Measurements from ENCODE around the gene NLRC3.
"Not testable (repeated sequence)": the region's sequence is repeated elsewhere in the genome, so short reads cannot be mapped to it uniquely, and the experiment has no call there.

The NLRC3 gene

DNA sequence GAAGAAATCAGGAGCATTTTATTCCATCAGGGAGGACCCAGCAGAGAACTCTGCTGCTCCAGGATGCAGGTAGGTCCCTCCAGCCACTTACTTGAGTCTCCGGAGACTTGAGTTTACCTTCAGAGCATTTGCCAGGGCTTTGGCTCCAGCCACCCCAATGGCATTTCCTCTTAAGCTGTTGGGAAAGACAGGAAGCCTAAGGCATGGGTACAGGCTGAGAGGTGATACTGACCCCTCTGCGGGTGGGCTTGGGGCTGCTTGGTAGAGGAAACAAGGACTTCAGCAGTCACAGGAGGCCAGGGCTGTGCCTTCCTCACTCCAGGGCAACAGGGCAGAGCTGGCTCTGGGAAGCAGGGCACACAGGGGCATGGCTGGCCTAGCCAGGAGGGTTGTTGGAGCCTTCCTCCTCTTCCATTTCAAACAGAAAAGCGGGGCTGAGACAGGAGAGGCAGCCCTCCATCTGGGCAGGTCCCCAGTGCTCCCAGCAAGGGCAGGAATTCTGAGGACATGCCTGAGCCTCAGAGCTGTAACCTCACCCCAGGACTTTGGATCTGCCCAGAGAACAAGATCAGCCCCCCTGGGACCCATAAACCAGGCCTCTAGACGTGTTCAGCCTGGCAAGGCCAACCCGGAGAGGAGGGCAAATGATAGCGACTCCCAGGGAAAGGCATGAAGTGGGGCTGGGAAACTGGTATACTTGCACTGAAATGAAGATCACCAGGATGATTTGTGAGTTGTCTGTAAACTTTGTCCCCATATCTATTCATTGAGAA, 34.4 kb downstream of the NLRC3 start:
- DNase-seq = no peak

- DNase-seq = no peak
Measured at GRCh38 chr16:3541527-3542155, 35.6 kb downstream of the NLRC3 start.

GRCh38 chr16:3538222-3538621, 39.0 kb downstream of the NLRC3 start:
- DNase-seq = no peak

GRCh38 chr16:3536851-3537250, 40.4 kb downstream of the NLRC3 start:
- DNase-seq = no peak

GRCh38 chr16:3536271-3536731, 40.9 kb downstream of the NLRC3 start:
- DNase-seq = no peak

- DNase-seq = no peak
Measured at GRCh38 chr16:3534126-3534525, 43.1 kb downstream of the NLRC3 start.

GRCh38 chr16:3532741-3533140, 44.5 kb downstream of the NLRC3 start:
- no peak for DNase-seq

GRCh38 chr16:3530371-3530914, 46.8 kb downstream of the NLRC3 start:
- no peak for DNase-seq

DNA sequence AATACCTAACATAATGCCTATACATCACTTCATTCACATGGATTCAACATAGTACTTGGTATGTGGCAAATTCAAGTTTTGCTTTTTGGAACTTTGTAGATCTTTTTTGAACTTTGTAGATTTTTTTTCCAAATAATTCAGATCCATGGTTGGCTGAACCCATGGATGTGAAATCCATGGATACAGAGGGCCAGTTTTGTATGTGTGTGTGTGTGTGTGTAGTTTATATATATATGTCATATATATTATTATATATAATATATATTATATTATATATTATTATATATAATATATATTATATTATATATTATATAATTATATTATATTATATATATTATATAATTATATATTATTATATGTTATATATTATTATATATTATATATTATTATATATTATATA, 48.0 kb downstream of the NLRC3 start:
- DNase-seq = no peak

- DNase-seq = no peak
Measured at GRCh38 chr16:3528406-3528805, 48.8 kb downstream of the NLRC3 start.

DNA sequence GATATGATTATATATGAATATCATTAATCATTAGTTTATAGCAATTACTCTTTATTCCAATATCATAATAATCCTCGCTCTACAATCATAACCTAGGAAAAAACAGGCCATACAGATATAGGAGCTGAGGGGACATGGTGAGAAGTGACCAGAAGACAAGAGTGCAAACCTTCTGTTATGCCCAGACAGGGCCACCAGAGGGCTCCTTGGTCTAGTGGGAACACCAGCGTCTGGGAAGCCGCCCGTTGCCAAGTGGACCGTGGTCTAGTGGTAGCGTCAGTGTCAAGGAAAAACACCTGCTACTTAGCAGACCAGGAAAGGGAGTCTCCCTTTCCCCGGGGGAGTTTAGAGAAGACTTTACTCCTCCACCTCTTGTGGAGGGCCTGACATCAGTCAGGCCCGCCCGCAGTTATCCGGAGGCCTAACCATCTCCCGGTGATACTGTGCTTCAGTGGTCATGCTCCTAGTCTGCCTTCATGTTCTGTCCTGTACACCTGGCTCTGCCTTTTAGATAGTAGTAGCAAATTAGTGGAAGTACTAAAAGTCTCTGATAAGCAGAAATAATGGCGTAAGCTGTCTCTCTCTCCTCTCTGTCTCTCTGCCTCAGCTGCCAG, 49.9 kb downstream of the NLRC3 start:
- DNase-seq = not testable (repeated sequence)

GRCh38 chr16:3525951-3526350, 51.3 kb downstream of the NLRC3 start:
- no peak for DNase-seq

- DNase-seq = no peak
Measured at GRCh38 chr16:3523281-3523680, 53.9 kb downstream of the NLRC3 start.

DNA sequence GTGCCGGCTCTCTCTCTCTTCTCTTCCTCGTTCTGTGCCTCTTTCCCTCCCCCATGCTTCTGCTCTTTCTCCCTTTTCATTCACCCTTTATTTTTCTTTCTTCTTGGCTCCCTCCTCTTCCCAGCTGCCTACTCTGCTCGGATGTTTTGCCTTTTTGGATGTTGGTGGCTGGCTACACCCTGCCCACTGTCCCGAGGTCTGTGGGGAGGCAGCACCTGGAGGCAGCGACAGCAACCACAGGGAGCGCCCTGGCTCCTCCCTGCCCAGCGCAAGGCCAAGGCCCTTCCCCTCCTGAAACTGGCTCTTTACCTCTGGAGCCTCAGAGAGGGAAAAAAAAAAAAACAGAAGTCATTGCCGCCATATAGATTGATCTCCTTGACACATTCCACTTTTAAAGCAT, 56.4 kb downstream of the NLRC3 start:
- no peak for DNase-seq

- DNase-seq = no peak
Measured at GRCh38 chr16:3520413-3520812, 56.8 kb downstream of the NLRC3 start.

DNA sequence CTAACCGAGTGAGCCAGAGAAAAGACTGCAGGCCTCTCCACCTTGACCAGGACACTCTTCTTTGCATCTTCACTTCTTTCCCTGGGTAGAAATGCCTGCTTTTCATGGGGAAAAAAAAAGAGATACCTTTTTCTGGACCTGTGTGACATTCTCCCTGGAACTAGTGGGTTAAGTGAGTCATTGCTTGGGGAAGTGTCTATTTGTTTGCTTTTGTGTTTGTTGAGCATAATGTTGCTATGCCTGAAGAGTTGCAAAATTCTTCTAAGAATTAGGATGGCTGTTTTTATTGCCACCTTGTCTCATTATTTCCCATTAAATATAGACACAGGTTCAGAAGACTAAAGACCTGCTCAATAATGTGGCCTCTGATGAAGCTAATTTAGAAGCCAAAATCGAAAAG, 57.6 kb downstream of the NLRC3 start:
- no peak for DNase-seq

DNA sequence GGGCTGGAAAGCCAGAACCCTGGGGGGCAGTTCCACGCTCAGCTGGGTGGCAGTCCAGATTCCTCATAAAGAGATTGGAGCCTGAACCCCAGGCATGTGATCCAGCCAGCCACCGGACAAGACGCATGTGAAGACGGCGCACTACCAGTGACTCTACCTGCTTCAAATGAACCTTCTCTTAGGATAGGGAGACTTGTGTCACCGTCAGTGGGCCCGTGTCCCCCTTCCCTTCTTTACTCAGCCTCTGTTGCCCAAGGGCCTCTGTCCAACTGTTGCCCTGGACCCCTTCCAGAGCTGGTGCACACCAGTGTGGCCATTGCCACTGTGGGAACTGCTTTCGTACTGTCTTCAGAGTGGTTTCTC, 58.2 kb downstream of the NLRC3 start:
- DNase-seq = no peak

DNA sequence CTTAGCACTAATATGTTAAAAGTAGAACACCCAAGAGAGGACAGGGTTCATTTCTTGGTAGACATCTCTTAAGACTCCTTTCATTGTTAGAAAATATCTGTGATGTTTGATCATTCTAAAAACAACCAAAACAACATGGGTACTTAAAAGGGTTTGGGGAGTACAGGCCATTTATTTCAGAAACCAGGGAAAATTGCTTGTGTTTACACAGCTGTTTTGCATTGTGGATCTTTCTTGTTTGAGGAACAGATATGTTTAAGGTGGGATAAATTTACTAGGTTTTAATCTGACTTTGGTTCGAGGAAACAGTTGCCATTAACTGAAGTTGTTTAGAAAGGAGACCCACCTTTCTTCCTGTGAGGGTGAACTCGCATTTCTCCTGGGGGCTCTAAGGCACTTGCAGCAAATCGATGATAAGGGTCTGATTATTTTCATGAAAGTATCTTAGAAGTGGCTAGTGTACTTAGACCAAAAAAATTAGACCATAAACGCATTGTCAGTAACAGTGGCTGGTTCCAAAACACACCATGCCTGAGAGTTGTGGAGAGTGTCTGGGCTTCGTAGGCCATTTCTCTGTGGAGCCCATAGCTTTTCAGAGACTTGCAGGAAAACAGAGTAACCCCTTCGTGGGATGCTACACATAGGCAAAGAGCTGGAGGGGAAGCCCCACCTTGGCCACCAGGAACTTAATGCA, 58.8 kb downstream of the NLRC3 start:
- no peak for DNase-seq

- no peak for DNase-seq
Measured at GRCh38 chr16:3515897-3516296, 61.3 kb downstream of the NLRC3 start.

GRCh38 chr16:3514621-3515020, 62.6 kb downstream of the NLRC3 start:
- no peak for DNase-seq

DNA sequence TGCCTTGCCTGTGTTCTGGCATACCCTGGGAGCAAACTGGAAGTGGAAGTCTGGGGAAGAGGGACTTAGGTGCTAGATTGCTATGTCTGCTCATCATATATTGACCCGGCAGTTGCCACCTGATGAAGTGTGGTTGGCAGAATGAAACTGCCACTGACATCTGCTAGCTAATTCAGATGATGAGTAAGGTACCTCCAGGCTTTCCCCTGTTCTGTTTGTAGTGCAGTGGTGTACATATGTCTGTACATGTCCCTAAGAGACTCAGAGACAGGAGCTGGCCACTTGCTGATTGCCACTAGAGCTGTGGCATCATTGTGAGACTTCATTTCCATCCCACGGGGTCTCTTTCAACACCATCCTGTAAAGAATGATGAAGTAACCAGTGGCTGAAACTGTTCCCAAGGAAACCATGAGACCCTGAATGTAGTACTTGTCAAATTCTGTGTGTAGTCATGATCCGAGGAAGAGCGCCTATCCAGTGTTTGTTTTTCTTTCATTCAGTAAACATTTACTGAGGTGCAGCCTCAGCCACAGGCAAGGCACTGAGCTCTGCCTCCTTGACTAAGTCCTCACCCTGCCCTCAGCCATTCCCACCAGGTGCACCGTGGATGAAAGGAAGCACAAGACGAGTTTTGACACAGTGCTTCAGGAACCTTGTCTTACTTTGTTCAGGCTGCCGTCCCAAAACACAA, 63.2 kb downstream of the NLRC3 start:
- no peak for DNase-seq

GRCh38 chr16:3511286-3512180, 65.7 kb downstream of the NLRC3 start:
- DNase-seq = no peak

All from NCI-H187 treated with DMSO at 0.1 percent for 48 hours (cell line).